WERI-Rb-1 (cell line): ENCODE measurements around the gene FTO.

ENCODE experiments used
- DNase-seq: peaks from one replicate; pipeline ENCODE4 v3.0.0-alpha.2; 2020
- H3K27ac ChIP-seq: fragments of 250-450 bp; sonication (Bioruptor Pico); 2 replicates; pipeline ENCODE4 v1.5.1; 2020; ENCODE audit warnings: mild to moderate bottlenecking, moderate library complexity
- H3K27me3 ChIP-seq: fragments of 250-450 bp; sonication (Bioruptor Pico); 2 replicates; pipeline ENCODE4 v1.5.1; 2021; ENCODE audit warnings: mild to moderate bottlenecking, low read depth, moderate library complexity; ENCODE audit not compliant: insufficient read depth, severe bottlenecking
- H3K36me3 ChIP-seq: fragments of 250-450 bp; sonication (Bioruptor Pico); 2 replicates; pipeline ENCODE4 v1.5.1; 2020; ENCODE audit warnings: mild to moderate bottlenecking, moderate library complexity
- H3K4me3 ChIP-seq: 2 replicates; pipeline ENCODE4 v1.5.1; 2011; ENCODE audit warnings: low read depth, mild to moderate bottlenecking, control low read depth, low read length
- H3K9me3 ChIP-seq: fragments of 250-450 bp; sonication (Bioruptor Pico); 2 replicates; pipeline ENCODE4 v1.5.1; 2021; ENCODE audit warnings: mild to moderate bottlenecking, moderate library complexity; ENCODE audit not compliant: severe bottlenecking
- CTCF ChIP-seq: IDR thresholded peaks from 2 replicates; pipeline ENCODE4 v1.5.1; 2011; ENCODE audit warnings: low read depth, mild to moderate bottlenecking, control low read depth, inconsistent platforms, low read length

Gene FTO

GRCh38 chr16:53756275-53756996, 52.5 kb downstream of the FTO start:
- DNase-seq: no peak
- Histone ChIP-seq H3K9me3 (no peaks in the 10 kb centered on the region), H3K36me3 (no peaks in the 10 kb centered on the region), H3K27me3 (no peaks in the 10 kb centered on the region), H3K27ac (no peak overlapping the region), H3K4me3 (no peak overlapping the region)
- no peak for TF ChIP-seq CTCF

- no peak for DNase-seq
- Histone ChIP-seq H3K27me3 (no peaks in the 10 kb centered on the region), H3K9me3 (no peaks in the 10 kb centered on the region), H3K36me3 (no peaks in the 10 kb centered on the region), H3K27ac (no peak overlapping the region), H3K4me3 (no peak overlapping the region)
- TF ChIP-seq CTCF: no peak
These were observed 54.1 kb downstream of the FTO start for GRCh38 chr16:53757971-53758609.

GRCh38 chr16:53761962-53762703, 58.2 kb downstream of the FTO start:
- Histone ChIP-seq H3K4me3 (no peak overlapping the region), H3K27ac (no peak overlapping the region), H3K27me3 (no peaks in the 10 kb centered on the region), H3K36me3 (no peaks in the 10 kb centered on the region), H3K9me3 (no peaks in the 10 kb centered on the region)
- TF ChIP-seq CTCF: no peak
- no peak for DNase-seq

- no peaks in the 10 kb centered on the region for H3K36me3 ChIP-seq
- H3K27me3 ChIP-seq: no peaks in the 10 kb centered on the region
- no peak for DNase-seq
- H3K27ac ChIP-seq: no peak overlapping the region
- H3K4me3 ChIP-seq: no peak overlapping the region
- no peaks in the 10 kb centered on the region for H3K9me3 ChIP-seq
- no peak for TF ChIP-seq CTCF
These were observed 62.5 kb downstream of the FTO start for GRCh38 chr16:53766304-53767016.

- DNase-seq: no peak
- Histone ChIP-seq H3K27ac (no peak overlapping the region), H3K9me3 (no peaks in the 10 kb centered on the region), H3K36me3 (no peaks in the 10 kb centered on the region), H3K27me3 (no peaks in the 10 kb centered on the region), H3K4me3 (no peak overlapping the region)
- no peak for TF ChIP-seq CTCF
These were observed 64.2 kb downstream of the FTO start for GRCh38 chr16:53768167-53768566.
